AG04450 (cell line): ENCODE measurements around the gene CLCNKA. TPM values are rescaled to one million over a fixed set of nuclear protein-coding genes. Genes with fewer than 3 reads are reported as not detected.
"Not testable (repeated sequence)": the region's sequence is repeated elsewhere in the genome, so short reads cannot be mapped to it uniquely, and the experiment has no call there.

Experiments used
- CTCF ChIA-PET: fragments of 300-600, 350-600 bp; formaldehyde crosslinking; extraction: SDS; loops from one replicate; lab custom pipeline; 2022; ENCODE audit warnings: antibody characterized with exemption, inconsistent platforms; lab: Charles Lee
- POLR2A ChIA-PET: fragments of 350-600 bp; formaldehyde crosslinking; extraction: SDS; loops from one replicate; lab custom pipeline; 2021; ENCODE audit warnings: antibody characterized with exemption, inconsistent platforms; lab: Yijun Ruan, JAX
- DNase-seq: peaks from one replicate; pipeline ENCODE4 v3.0.0-alpha.2; 2011; ENCODE audit warnings: low read depth, low spot score
- H3K27ac ChIP-seq: one replicate; pipeline ENCODE4 v1.5.1; 2012; ENCODE audit warnings: low read depth, low read length, control low read depth
- H3K27me3 ChIP-seq: one replicate; pipeline ENCODE4 v1.6.0; 2012; ENCODE audit warnings: low read length; ENCODE audit not compliant: control insufficient read depth, insufficient read depth
- H3K4me3 ChIP-seq: 2 replicates; pipeline ENCODE4 v1.5.1; 2011; ENCODE audit warnings: mild to moderate bottlenecking, low read depth, low read length, control low read depth
- H3K9me3 ChIP-seq: 2 replicates; pipeline ENCODE4 v1.5.1; 2012; ENCODE audit warnings: low read length; ENCODE audit not compliant: control insufficient read depth, insufficient read depth
- polyA plus RNA-seq: library from polyadenylated mRNA; depleted of rRNA; stranded (reverse); fragments of >200 nt; gene quantifications from 2 replicates; pipeline ENCODE4 v1.2.3, GENCODE V29; 2011
- TF ChIP-seq, protein P1 (sequence below): IDR thresholded peaks from 2 replicates; pipeline ENCODE4 v1.5.1; 2011; ENCODE audit warnings: low read depth, low read length, control low read depth, inconsistent platforms

The CLCNKA gene
- polyA plus RNA-seq, 1 experiment = not detected

DNA sequence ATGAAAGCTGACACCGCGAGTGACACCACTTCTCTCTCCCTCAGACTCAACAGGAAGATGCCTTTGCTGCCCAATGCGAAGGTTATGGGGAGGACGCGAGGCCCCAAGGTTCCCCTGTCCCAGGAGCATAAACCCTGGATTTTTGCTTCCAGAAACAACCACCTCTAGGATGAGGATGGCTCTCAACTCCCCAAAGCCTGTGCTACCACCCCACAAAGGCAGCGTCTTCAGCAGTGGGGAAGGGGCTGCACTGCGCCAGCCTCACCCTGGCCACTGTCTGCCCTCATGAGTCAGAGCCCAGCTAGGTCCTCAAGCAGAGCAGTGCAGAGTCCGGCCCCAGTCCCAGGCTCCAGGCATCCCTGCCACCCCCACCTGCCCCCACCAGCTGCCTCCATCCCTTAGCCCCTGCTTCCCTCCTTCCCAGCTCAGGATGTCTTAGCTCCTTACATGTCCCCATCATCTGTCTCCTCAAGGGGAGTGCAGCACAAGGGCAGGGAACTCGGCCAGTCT, 24.7 kb upstream of the CLCNKA start:
- ChIA-PET CTCF (interaction anchor here (1.1 to 1.6 kb wide), 4 partner anchors 11 to 205 kb away, joined by 3 to 10 read pairs (median 7); no protein-coding TSS in a partner anchor), POLR2A (interaction anchor here (0.9 kb wide), 1 partner anchor 163 kb away, joined by 3 read pairs; no protein-coding TSS in a partner anchor)
- Histone ChIP-seq H3K9me3 (no peaks in the 10 kb centered on the region), H3K27me3 (no peaks in the 10 kb centered on the region), H3K27ac (no peak overlapping the region), H3K4me3 (no peak overlapping the region)
- DNase-seq = no peak
- TF ChIP-seq, protein P1, sequence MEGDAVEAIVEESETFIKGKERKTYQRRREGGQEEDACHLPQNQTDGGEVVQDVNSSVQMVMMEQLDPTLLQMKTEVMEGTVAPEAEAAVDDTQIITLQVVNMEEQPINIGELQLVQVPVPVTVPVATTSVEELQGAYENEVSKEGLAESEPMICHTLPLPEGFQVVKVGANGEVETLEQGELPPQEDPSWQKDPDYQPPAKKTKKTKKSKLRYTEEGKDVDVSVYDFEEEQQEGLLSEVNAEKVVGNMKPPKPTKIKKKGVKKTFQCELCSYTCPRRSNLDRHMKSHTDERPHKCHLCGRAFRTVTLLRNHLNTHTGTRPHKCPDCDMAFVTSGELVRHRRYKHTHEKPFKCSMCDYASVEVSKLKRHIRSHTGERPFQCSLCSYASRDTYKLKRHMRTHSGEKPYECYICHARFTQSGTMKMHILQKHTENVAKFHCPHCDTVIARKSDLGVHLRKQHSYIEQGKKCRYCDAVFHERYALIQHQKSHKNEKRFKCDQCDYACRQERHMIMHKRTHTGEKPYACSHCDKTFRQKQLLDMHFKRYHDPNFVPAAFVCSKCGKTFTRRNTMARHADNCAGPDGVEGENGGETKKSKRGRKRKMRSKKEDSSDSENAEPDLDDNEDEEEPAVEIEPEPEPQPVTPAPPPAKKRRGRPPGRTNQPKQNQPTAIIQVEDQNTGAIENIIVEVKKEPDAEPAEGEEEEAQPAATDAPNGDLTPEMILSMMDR = no peak

- ChIA-PET CTCF (interaction anchor here (1.1 to 1.6 kb wide), 4 partner anchors 10 to 206 kb away, joined by 3 to 10 read pairs (median 7); no protein-coding TSS in a partner anchor), POLR2A (interaction anchor here (0.9 kb wide), 1 partner anchor 163 kb away, joined by 3 read pairs; no protein-coding TSS in a partner anchor)
- Histone ChIP-seq H3K27me3 (no peaks in the 10 kb centered on the region), H3K27ac (no peak overlapping the region), H3K9me3 (no peaks in the 10 kb centered on the region), H3K4me3 (no peak overlapping the region)
- DNase-seq = no peak
- TF ChIP-seq, protein P1 = no peak
Measured at GRCh38 chr1:15997637-15998280, 24.1 kb upstream of the CLCNKA start.

- H3K4me3 ChIP-seq = no peak overlapping the region
- no peak overlapping the region for H3K27ac ChIP-seq
- no peaks in the 10 kb centered on the region for H3K27me3 ChIP-seq
- DNase-seq = no peak
- POLR2A ChIA-PET = no interaction called here
- CTCF ChIA-PET = interaction anchor here (1.0 to 1.5 kb wide), 2 partner anchors 10 to 183 kb away, joined by 4 read pairs; no protein-coding TSS in a partner anchor
- TF ChIP-seq, protein P1 = no peak
- no peaks in the 10 kb centered on the region for H3K9me3 ChIP-seq
Measured at GRCh38 chr1:15998929-15999328, 22.9 kb upstream of the CLCNKA start.

- POLR2A ChIA-PET, H3K27ac ChIP-seq, H3K27me3 ChIP-seq, H3K4me3 ChIP-seq, H3K9me3 ChIP-seq, DNase-seq: not testable (repeated sequence)
- CTCF ChIA-PET = interaction anchor here (0.5 to 2.3 kb wide), 4 partner anchors 85 to 210 kb away, joined by 4 to 9 read pairs (median 5); no protein-coding TSS in a partner anchor
Measured at GRCh38 chr1:16001274-16001673, 20.6 kb upstream of the CLCNKA start.

- ChIA-PET POLR2A (interaction anchor here (0.6 kb wide), 1 partner anchor 51 kb away, joined by 3 read pairs; no protein-coding TSS in a partner anchor), CTCF (interaction anchor here (1.2 to 5.7 kb wide), 4 partner anchors 10 to 211 kb away, joined by 4 to 31 read pairs (median 6); no protein-coding TSS in a partner anchor)
- TF ChIP-seq, protein P1 = no peak
Measured at GRCh38 chr1:16005597-16005996, 16.2 kb upstream of the CLCNKA start.

More at GRCh38 chr1:16005597-16005996, 16.2 kb upstream of the CLCNKA start:
- Histone ChIP-seq H3K4me3 (no peak overlapping the region), H3K27me3 (no peaks in the 10 kb centered on the region), H3K9me3 (no peaks in the 10 kb centered on the region; the same call in 1 of the 2 replicates), H3K27ac (no peak overlapping the region)
- DNase-seq = no peak
